ENCODE measurements around the gene ZFP36.

ZFP36 gene

GRCh38 chr19:39384839-39385568 is 21.6 kb upstream of the ZFP36 start:
- no peak for DNase-seq

GRCh38 chr19:39385629-39386411 is 20.8 kb upstream of the ZFP36 start:
- no peak for DNase-seq

GRCh38 chr19:39386557-39386956 is 20.1 kb upstream of the ZFP36 start:
- DNase-seq: no peak

- DNase-seq: no peak
Measured at GRCh38 chr19:39388657-39389056, 18.0 kb upstream of the ZFP36 start.

- no peak for DNase-seq
Measured at GRCh38 chr19:39389631-39390414, 16.8 kb upstream of the ZFP36 start.

- DNase-seq: no peak
Measured at GRCh38 chr19:39390451-39390750, 16.2 kb upstream of the ZFP36 start.

- peak; percentile 100 for DNase-seq
Measured at GRCh38 chr19:39390751-39391437, 15.8 kb upstream of the ZFP36 start, which contains the start of the genes MED29 and PAF1. MED29 (plus strand) TSS chr19:39391378; CDS start chr19:39391423, 45 bp downstream. PAF1 (minus strand) TSS chr19:39391106; CDS start chr19:39390864, 242 bp downstream.

GRCh38 chr19:39397360-39398296 is 9.0 kb upstream of the ZFP36 start:
- DNase-seq: peak; percentile 93

- DNase-seq: peak; percentile 6
Measured at GRCh38 chr19:39398297-39398864, 8.3 kb upstream of the ZFP36 start.

GRCh38 chr19:39399668-39400050 is 7.0 kb upstream of the ZFP36 start:
- no peak for DNase-seq

- no peak for DNase-seq
Measured at GRCh38 chr19:39400061-39400460, 6.6 kb upstream of the ZFP36 start.

- DNase-seq: peak; percentile 64
Measured at GRCh38 chr19:39401070-39401548, 5.5 kb upstream of the ZFP36 start.

- DNase-seq: peak; percentile 74
Measured at GRCh38 chr19:39401549-39402345, 4.9 kb upstream of the ZFP36 start.

- peak; percentile 91 for DNase-seq
Measured at GRCh38 chr19:39402346-39403300, 4.0 kb upstream of the ZFP36 start.

- DNase-seq: peak; percentile 94
Measured at GRCh38 chr19:39403331-39404312, 3.0 kb upstream of the ZFP36 start.

GRCh38 chr19:39405261-39405957 is 1.2 kb upstream of the ZFP36 start:
- DNase-seq: peak; percentile 38

All from OCI-M1 (cell line).